Measurements from ENCODE around the gene SLIT1. TPM values are rescaled to one million over a fixed set of nuclear protein-coding genes. Genes with fewer than 3 reads are reported as not detected.

The SLIT1 gene
- total RNA-seq, 4 donors from 2014 or later, result 0.28 to 1.7 TPM; not detected in 2

DNA sequence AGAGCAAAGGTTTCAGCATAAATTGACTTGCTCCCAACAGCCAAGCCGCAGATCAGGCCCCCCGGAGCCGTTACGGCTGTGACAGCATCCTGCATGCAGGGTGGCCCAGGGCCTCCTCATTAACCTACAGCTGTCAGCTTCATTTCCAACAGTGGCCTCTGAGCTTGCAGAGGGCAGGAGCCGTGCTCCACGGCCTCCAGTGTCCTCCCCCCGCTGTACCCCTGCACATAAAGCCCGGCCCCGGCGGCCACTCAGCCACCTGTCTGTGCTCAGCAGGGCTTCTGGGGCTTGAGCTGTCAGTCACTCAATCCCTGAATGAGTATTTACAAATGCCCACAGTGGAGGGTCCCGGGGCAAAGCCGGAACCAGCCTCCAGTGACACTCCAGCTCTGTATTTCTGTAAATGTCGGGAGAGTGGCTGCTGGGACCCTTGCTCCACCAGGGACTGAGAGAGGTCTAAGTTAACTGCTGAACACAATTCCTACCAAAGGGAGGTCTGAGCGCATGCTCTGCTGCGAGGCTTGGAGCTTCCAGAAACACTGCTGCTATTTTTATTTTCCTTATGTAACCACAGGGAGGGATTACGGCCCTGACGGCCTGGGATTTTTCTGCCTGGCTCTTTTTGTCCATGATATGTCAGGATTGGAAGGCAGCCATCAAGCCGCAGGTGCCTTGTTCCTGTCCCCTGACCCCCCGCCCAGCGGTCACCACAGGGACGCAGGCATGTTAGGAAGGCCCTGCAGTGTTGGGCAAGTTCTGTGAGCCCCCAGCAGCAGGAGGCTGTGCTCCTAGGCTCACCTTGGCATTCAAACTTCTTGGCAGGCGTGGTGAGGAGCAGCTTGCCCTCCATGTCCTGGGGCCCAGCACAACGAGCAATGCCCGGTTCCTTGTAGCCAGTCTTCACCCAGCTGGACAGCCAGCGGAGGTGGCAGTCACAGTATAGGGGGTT is 165.0 kb downstream of the SLIT1 start:
- H3K4me1 ChIP-seq, result peaks cover 0 to 12% (median 0%) of the 10 kb centered on the region in 4 donors
- no peaks in the 10 kb centered on the region for H3K9me3 ChIP-seq
- H3K27ac ChIP-seq, result no peak overlapping the region
- no peak for DNase-seq
- no peaks in the 10 kb centered on the region for H3K27me3 ChIP-seq
- H3K36me3 ChIP-seq, result no peaks in the 10 kb centered on the region
- TF ChIP-seq CTCF (IDR thresholded peaks at IDR 0.05), result no peak
- no peak overlapping the region for H3K4me3 ChIP-seq

- no peak overlapping the region for H3K27ac ChIP-seq
- H3K4me3 ChIP-seq, result no peak overlapping the region
- DNase-seq, result no peak
- no peaks in the 10 kb centered on the region for H3K36me3 ChIP-seq
- no peaks in the 10 kb centered on the region for H3K9me3 ChIP-seq
- H3K4me1 ChIP-seq, result peaks cover 0 to 12% (median 0%) of the 10 kb centered on the region in 4 donors
- TF ChIP-seq CTCF (IDR thresholded peaks at IDR 0.05), result no peak
- TF ChIP-seq POLR2A (IDR thresholded peaks at IDR 0.05), result no peak
- H3K27me3 ChIP-seq, result no peaks in the 10 kb centered on the region
Observed at GRCh38 chr10:97019213-97019844, 166.4 kb downstream of the SLIT1 start.

DNA sequence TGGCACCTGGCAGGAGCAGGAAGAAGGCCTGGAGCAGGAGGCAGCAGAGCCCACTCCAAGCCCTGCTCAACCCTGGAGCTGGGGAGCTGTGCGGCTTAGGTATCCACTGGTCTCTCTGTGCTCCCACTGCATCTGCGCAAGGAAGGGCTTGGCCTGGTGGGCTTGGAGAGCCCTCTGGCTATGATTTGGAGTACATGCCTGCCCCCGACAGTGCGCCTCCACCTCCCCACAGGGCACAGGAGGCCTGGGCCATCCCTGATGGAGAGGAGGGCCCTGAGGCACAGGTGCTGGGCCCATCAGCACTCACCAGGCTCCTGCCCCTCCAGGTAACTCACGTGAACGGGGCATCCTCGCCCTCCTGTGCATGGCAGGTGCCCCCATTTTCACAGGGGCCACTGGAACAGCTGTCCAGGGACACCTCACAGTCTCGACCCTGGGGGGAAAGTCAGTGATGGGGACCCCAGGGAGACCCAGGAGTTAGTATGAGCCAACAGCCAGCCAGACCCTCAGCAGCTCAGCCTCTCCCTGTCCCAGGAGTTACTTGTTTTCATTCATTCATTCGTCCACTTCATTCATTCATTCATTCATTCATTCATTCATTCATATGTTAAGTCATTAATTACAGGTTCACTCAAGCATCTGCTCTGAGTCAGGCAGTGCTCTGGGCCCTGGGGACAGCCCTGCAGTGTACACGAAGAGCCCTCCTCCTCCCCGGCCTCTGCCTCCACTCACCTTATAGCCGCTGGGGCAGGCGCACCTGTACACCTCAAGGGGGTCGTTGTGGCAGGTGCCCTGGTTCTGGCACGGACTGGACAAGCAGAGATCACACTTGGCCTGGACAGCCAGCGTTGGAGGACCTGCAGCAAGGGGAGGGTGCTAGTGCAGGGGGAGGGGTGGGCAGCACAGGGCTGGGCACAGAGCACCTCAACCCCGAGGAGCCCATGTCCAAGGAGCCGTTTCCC is 167.2 kb downstream of the SLIT1 start:
- DNase-seq, result no peak
- H3K4me3 ChIP-seq, result no peak overlapping the region
- peaks cover 0 to 7% (median 0%) of the 10 kb centered on the region in 4 donors for H3K4me1 ChIP-seq
- no peaks in the 10 kb centered on the region for H3K36me3 ChIP-seq
- H3K27me3 ChIP-seq, result no peaks in the 10 kb centered on the region
- H3K9me3 ChIP-seq, result no peaks in the 10 kb centered on the region
- H3K27ac ChIP-seq, result no peak overlapping the region
- no peak for TF ChIP-seq CTCF (IDR thresholded peaks at IDR 0.05)
- no peak for TF ChIP-seq POLR2A (IDR thresholded peaks at IDR 0.05)

DNA sequence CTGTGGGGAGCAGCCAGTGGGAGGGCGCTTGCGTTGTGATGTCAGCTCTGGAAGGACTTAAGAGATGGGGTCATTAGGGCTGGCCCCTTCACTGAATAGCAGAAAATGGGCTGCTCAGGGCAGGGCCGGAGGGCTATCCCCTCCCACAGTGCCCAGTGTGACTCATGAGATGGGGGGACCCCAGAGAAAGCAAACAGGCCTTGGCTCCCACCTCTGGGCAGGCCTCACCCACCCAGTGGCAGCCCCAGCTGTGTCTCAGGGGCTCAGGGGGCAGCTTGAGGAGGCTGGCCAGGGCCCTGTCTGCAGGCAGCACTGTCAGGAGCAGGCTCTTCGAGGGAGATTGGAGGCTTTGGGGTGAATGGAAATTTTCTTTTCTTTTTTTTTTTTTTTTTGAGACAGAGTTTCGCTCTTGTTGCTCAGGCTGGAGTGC is 168.3 kb downstream of the SLIT1 start:
- TF ChIP-seq CTCF (IDR thresholded peaks at IDR 0.05) (no peak), POLR2A (IDR thresholded peaks at IDR 0.05) (no peak)
- Histone ChIP-seq H3K27me3 (no peaks in the 10 kb centered on the region), H3K9me3 (no peaks in the 10 kb centered on the region), H3K4me3 (no peak overlapping the region), H3K36me3 (no peaks in the 10 kb centered on the region), H3K27ac (no peak overlapping the region), H3K4me1 (peaks cover 0 to 7% (median 0%) of the 10 kb centered on the region in 4 donors)
- no peak for DNase-seq
